HG02884 (cell line): ENCODE results near the gene FTO.

Experiments used
- ATAC-seq: cut with Tn5 transposase; IDR thresholded peaks from one replicate; pipeline ENCODE4 v1.9.1; 2021; ENCODE audit warnings: mild to moderate bottlenecking, moderate library complexity; ENCODE audit not compliant: unreplicated experiment

The FTO gene

DNA sequence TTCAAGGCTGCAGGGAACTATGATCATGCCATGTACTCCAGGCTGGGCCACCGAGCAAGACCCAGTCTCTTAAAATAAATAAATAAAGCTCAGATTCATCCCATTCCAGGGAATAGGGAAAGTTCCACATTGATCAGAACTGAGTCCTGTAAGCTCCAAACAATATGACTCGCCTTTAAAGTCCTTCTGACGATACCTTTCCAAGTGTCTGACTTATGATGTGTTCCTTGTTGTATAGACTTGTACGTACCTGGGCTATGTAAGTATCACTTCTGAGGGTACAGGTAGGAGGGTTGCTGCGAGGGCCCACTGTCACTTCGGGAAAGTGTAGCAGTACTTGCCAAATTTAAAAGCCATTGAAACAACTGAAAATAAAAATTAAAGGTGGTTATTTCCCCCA, 329.8 kb downstream of the FTO start:
- ATAC-seq, result no peak

DNA sequence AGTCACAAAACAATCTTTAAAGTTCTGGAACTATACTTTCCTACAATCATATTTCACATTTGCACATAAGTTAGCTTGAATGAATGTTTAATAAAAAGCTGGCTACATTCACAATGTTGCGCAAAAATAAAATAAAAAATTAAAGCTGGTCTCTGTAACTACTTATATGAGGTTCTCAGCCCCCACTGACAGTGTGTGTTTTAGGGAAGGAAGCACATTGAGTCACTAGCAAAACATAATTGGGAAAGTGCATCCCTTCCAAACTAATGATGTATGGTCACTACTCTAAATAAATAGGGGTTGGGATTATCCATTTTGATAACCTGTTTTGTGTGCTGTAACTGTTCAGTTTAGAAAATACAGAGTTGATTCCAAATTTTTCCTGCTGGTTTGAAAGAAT, 330.7 kb downstream of the FTO start:
- no peak for ATAC-seq

DNA sequence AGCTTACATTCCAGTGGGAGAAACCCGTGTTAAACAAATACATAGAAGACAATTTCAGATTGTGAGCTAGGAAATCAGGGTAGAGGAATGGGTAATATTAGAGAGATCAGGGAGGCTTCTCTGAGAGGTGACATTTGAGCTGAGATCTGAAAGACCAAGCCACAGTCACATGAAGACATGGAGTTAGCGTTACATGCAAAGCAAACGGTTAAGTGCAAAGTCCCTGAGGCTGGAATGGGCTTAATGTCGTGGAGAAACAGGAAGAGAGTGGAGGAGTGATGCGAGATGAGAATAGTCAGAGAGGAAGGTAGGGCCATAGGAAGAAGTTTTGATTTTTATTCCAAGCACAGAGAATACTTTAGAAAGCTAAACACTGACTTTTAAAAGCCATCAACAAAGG, 336.5 kb downstream of the FTO start:
- ATAC-seq, result no peak

DNA sequence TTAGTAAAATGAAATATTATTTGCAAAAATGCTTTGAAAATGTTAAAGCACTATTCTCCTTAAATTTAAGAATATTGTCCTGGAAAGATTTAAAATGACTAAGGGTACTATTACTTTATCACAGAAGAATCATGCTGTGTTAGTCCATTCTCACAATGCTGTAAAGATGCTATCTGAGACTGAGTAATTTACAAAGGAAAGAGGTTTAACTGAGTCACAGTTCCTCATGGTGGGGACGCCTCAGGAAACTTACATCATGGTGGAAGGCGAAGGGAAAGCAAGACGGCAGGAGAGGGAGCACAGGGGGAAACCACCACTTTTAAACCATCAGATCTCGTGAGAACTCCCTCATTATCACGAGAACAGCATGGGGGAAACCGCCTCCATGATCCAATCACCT, 337.0 kb downstream of the FTO start:
- no peak for ATAC-seq

DNA sequence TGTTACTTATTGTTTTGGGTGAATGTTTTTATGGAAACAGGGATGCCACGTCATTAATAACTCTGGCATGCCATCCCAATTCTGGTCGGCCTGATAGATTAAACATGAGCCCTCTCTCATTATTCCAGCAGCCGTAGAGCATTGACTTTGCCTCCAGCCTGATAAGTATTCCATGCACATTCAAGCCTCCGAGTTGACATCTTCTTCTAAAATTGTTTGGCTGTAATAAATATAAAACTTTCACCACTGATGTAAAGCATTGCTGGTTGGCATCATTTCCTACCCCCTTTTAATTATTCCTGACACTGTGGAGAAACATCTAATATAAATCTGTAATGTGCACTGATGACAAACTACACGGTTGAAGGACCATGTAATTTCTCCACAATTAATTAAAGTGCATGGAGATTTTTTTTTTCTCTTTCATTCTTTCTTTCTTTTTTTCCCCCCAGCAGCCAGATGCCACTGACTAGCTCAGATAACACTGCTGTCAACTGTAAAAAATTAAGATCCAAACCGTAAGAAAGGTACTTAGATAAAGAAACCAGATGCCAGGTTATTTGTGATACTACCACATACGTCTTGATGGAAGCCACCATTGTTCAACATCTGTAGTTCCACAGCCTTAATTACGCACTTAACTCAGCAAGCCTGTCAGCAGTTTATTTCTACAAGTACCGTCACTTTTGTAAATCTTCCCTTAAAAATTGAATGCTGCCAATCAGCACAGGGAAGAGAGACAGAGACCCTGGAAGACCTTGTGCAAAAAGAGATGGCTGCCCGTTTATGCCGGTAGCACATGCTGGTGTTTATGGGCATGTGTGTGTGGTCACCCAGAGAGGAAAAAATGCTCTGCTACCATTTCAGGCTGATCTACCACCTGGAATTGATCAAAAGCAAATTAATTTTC, 344.9 kb downstream of the FTO start:
- no peak for ATAC-seq

DNA sequence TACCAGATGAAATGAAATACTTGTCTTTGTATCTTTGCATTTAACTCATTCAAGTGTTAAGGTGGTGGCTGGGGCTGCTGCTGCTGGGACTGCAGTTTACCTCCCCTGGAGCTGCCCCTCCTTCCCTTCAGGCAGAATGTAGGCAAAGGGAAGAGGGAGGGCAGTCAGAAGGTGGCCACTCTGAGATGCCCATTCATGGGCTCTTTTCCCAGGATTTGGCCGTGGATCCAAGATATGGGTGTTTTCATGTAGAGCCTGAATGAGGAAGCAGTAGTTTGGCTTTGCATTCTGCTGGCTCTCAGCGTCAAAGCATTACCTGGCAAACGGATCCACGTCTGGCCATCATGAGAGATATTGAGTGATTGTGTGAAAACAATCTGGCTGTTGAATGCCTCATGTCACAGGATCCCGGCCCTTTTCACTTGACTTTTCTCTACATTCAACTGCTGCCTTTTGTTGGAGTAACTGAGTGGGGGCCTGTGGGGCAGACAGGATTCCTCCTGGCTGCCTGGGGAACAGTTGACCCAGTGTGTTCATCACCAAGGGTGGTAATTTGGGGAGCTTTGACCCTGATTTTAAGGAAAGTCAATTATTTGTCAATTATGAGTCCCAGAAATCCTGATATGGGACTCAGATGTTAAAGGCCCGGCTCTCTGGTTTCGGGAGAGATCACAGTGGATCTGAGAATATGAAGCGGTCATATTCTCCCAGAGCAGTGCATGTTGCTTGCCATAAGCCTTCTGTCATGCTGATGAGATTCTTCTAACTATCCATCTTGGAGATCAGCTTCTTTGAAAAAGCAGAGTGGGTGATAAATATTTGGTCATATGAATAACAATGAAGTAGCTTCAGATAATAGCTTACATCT, 345.9 kb downstream of the FTO start:
- no peak for ATAC-seq

DNA sequence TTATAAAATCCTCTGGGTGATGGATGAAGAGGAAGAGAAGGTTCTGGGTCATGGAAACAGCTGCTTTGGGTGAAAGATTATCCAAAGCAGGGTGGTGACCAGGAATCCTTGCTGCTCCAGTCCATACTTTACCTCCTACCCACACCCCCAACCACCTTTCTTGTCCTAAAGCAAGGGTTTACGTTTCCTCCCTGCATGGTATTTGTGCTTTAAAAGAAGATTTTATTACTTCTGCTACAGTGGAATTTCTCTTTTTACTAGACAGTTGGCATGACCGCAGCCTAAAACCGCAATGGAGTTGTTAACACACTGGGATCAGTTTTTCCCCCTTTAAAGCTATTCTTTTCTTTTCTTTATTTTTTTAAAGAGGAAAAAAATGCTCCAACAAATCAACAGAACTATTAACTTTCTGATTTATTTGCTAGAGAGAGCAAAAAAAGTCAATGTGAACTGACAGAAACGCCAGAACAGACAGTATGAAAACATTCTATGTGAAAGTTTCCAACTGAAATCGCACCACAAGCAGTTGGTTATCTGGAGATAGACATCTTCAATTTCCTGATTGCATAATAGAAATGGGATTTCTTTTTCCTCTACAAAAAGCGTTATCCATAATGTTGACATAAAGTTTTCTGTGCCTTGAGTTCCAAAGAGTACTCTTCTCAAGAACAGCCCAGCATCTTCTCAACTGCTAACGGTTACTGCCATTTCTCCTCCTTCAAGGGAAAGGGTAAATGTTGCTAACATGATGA, 346.7 kb downstream of the FTO start:
- ATAC-seq, result no peak

DNA sequence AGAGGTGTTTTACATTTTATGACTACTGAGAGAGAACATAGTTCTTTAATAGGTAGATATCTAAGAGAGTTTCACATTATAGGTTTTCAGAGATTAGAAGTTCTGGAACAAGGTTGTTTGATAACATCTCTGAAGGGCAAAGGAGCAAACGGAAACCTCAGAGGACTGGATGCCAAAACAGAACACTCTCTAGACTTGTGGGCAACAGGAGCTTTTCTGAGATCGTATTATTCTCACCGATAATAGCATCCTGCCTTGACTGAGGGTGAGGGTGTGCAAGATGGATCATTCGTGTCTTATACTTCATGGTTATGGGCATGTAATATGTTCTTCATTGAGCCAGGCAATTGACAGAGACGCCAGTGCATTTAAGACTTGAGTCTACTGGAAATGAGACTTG, 347.9 kb downstream of the FTO start:
- ATAC-seq, result no peak

DNA sequence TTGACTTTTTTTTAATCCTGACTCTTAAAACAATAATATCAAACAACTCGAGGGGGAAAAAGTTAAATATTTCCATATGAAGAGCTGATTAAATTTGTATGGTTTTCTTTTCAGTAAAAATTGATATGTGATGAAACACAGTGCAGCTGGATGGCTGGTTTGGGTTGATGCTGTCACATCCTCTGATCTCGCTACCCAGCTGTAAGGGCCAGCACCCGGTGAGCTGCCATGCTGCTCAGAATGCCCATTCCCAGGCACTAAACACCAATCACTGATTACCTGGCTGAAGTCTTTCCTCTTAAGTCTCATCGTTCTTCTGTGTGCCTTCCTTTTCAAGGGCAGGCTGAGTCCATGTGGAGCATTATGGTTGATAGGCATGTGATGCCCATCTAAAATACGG, 348.3 kb downstream of the FTO start:
- ATAC-seq, result no peak

DNA sequence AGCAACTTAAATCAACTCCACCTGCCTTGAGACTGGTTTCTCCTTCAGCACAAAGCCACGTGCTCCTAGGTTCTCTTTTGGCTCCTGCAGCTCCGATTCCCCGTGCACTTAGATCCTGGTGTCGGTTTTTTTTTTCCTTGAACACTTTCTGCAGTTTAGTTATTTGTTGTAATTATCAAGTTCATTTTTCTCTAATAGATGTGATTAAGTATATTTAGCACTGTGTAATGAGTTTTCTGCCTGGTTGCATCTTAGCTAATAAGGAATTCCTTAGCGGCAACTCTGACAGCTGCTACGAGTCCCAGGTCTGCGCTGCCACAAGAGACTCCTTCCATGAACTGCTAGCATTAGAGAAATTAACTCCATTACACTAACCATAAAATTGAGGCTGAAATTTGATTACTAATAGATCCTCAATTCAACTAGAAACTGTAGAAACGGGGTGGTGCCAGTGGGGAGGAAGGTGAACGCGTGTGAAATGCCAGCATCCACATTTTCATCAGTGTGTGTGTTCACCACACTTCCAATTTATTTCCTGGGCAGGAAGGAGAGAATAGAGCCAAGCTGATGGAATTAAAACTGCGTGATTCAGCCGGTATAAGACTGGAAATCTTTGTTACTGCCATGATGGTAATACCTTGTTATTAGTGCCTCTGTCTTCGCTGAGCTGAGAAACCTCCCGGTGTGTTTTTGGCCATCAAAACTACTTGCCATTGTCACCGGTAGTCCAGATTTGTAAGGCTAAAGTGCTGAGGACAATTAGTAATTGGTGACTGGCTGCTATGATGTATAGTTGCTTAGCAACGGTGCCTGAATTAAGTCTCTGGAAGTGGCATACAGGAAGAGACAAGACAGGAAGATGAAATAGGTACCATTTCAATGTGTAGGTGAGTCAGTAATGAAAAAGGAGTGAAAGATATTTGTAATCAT, 350.2 kb downstream of the FTO start:
- ATAC-seq, result no peak

DNA sequence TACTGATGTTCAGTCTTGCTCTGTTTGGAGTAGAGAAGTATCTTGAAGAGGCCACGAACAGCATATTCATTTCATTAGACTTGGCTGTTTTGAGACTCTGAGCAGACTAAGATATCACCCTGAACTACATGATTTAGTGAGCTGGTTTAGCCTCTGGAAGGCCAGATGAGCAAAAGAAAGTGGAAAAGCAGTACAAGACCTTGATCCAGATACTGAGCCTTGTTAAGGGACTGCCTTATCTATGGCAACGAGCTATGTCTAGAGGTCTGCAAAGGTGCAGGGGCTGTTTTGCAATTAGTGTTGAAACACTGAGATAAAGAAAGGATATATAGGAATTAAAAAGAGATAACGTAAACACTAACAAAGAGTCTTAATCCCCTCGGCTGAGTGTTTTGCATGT, 351.2 kb downstream of the FTO start:
- no peak for ATAC-seq

DNA sequence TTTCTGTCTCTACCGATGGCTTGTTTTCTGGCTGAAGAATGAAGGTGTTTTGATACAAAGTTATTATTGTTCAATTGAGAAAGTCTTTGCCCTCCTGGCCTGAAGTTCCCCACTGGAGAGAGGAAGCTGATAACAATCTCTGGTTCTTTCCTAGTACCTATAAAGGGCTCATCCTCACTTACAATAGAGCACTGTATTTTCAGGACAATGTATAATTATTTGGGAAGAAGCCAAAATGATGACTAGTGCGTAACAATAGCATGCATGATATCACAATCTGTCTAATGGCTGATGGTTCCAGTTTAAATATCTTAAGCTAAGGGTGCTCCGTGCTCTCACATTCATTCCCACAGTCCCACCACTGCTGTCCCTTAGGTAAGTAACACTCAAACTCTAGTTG, 351.9 kb downstream of the FTO start:
- no peak for ATAC-seq

DNA sequence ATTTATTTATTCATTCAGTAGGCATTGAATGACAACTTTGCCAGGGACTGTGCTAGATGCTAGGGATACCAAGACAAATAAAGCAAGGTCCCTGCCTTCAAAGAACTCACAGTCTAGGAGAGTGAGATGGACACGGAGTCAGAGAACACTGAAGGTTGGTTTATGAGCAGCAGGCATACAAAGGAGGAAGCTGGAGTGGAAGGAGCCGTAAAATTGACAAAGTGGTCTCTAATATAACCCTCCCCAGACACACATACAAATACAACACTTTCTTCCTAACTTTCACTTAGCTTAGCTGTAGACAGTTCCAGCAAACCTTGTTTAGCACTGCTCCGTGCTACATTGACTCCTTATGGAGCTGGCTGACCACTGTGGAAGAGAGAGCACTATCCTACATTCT, 353.0 kb downstream of the FTO start:
- ATAC-seq, result no peak

DNA sequence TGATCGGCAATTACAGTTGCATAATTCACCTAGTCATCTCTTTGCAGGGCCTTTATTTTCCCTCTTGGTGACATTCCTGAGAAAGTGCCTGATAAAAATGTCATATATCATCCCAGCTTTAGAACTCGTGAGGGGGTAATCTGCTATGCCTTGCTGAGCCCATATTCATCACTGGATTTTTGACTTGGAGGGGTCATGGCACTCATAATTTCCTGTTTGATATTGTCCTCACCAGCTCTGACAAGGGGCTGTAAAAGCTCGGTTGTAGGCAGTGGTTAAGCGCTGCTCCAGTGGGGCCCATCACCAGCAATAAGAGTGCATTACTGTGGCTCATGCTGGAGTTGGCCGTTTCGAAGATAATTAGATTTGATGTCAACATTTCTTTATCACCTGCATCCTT, 355.4 kb downstream of the FTO start:
- no peak for ATAC-seq

DNA sequence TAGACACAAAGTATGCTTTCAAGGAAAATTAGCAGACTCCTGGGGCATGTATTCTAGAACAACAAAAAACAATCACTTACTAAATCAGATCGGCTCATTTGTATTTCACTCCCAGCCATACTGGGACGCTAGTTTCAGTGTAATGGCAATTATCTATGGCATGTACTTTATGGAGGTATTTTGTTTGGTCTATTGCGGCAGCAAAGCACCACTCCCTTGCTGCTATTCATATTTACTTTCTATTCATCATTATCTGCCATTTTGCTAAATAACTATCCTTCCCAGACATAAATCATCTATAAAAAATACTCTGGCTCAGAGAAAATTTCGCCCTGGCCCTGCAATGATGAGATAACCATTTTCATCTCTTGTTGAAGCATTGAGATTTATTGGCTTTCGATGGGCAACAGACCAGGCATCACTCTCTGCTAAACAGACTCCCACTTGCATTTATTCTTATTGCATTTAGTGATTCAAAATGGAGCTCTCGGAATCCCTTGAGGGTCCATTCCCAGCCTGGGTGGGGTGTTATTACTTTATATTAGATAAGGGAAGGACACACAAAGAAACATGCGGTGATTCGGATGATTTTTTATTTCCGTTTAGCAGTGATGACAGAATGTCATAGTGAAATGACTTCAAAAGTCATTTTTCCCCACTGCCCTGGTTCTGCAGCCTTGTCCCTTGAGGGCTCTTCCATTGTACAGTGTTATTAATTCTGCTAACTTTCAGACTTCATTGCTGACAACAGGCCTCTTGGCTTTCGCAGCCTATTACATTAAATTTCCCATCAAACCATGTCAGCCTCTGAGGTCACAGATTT, 356.9 kb downstream of the FTO start:
- no peak for ATAC-seq

DNA sequence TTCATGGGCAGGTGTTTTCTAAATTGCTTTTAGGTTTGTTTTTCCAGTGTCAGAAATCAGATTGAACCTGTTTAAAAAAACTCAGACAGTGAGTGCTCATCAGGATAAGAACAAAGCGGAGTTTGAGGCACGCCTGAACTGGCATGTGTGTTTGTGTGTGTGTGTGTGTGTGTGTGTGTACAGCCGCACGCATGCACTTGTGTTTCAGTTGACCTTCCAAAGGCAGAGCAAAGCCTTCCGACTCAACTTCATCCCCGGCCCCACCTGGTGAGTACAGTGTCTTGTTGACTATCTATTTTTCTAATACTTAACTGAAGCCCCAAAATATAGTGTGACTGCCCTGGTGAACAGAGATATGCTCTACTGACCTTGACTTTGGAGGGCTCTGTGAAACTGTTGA, 357.5 kb downstream of the FTO start:
- no peak for ATAC-seq

DNA sequence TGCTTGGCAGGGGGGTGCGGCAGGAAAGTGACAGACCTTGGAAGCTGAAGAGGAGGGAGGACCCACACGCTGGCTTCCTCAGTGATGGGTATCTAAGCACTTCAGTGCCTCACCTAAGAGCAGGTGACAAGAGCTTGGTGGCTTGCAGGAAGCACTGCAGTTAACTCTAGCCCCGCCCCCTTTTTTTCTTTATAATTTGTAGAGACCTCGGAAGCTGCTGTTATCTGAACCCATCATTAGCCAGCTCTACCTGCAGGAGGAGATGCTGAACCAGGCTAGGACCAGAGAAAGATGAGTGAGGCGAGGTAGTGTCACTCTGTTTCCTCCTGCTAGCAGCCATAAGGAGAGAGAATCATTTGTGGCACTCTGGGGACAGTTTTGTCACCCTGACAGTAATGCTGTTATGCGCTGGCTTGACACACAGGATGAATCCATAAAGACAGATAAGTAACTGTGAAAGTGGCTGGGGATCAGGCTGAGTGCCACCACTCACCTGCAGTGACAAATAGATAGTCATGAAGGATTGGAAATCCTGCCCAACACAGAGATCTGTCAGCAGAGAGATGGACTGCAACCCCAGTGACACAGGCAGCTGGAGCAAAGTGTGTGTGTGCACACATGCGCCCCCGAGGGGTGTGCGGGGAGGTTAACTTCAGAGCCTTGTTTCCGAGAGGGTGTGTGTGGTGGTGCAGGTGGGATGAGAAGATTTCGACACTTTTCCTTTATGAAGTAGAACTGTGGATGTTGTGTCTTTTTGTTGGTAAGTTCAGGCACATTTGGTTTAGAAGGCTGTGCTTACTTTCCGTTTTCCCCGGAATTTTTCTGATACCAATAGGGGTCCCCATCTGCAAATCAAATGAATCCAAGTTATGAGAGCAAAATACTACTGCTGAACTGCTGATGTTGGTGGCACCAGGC, 358.7 kb downstream of the FTO start:
- no peak for ATAC-seq

DNA sequence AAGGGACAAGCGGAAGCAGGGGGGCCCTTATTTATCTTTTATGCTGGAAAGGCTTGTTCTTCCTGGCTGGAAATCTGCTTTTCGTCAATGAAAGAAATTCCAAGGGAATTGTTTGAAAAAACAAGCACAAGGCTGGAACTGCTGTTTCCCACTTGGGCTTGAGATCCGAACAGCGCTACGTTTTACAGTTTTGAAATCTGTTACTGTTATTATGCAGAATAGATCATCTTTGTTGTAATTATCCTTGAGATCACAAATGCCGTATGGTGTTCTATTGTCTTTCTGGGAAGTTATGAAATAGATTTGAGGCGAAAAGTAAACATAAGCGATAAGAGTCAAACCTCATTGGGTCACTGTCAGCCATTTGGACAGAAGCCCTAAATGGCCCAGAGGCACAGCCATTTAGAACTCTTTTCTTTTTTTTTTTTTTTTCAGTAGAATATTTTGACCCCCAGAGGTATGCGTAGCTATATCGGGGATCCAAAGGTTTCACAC, 359.4 kb downstream of the FTO start:
- ATAC-seq, result no peak
